Panc1 (cell line): ENCODE results near the gene FOXJ2. TPM values are rescaled to one million over a fixed set of nuclear protein-coding genes. Genes with fewer than 3 reads are reported as not detected.

Experiments
- ATAC-seq: fragments of 200-7000 bp; cut with Tn5 transposase; 2 replicates; pipeline ENCODE4 v1.9.1; 2020; ENCODE audit warnings: mild to moderate bottlenecking, moderate library complexity
- BruUV-seq: library from RNA; stranded (reverse); fragments of 400-500 nt; replicated peaks from 2 replicates; lab custom pipeline; 2021; lab: Mats Ljungman, UMichigan
- CTCF ChIA-PET: fragments of 300-600 bp; sonication (Branson Sonifier 250); formaldehyde crosslinking; loops from one replicate; lab custom pipeline; 2022; ENCODE audit warnings: antibody characterized with exemption; lab: Charles Lee
- POLR2A ChIA-PET: fragments of 300-600 bp; sonication (Branson Sonifier 250); formaldehyde crosslinking; loops from one replicate; lab custom pipeline; 2022; ENCODE audit warnings: antibody characterized with exemption; lab: Charles Lee
- DNase-seq: peaks from one replicate; pipeline ENCODE4 v3.0.0-alpha.2; 2010; ENCODE audit warnings: low read depth, low spot score
- H3K27ac ChIP-seq: 2 replicates; pipeline ENCODE4 v1.5.1; 2011; ENCODE audit warnings: mild to moderate bottlenecking, low read length, inconsistent platforms
- H3K27me3 ChIP-seq: fragments of 200-500 bp; sonication (Bioruptor generic); 2 replicates; pipeline ENCODE4 v1.6.0; 2014; ENCODE audit warnings: low read length, inconsistent platforms; ENCODE audit not compliant: control insufficient read depth, insufficient read depth
- H3K36me3 ChIP-seq: fragments of 200-500 bp; sonication (Bioruptor generic); 2 replicates; pipeline ENCODE4 v1.5.1; 2014; ENCODE audit warnings: inconsistent platforms, mild to moderate bottlenecking, low read length, moderate library complexity; ENCODE audit not compliant: control insufficient read depth, insufficient read depth
- H3K4me1 ChIP-seq: 2 replicates; pipeline ENCODE4 v1.5.1; 2011; ENCODE audit warnings: inconsistent platforms, mild to moderate bottlenecking, low read length, moderate library complexity; ENCODE audit not compliant: control insufficient read depth, insufficient read depth
- H3K4me3 ChIP-seq, 2 experiments: 2 replicates each; pipeline ENCODE4 v1.5.1; 2011 to 2012; ENCODE audit warnings: low read depth in 2 of 2, low read length in 2 of 2, mild to moderate bottlenecking in 2 of 2, inconsistent platforms in 1 of 2, moderate library complexity in 1 of 2
- H3K9me3 ChIP-seq: fragments of 200-500 bp; sonication (Bioruptor generic); 2 replicates; pipeline ENCODE4 v1.5.1; 2014; ENCODE audit warnings: low read depth, mild to moderate bottlenecking, inconsistent platforms, low read length, moderate library complexity; ENCODE audit not compliant: control insufficient read depth, insufficient read depth
- CTCF ChIP-seq: fragments of 450-650 bp; IDR thresholded peaks from 2 replicates; pipeline ENCODE4 v1.5.1; 2017; ENCODE audit warnings: mild to moderate bottlenecking
- POLR2AphosphoS5 ChIP-seq: IDR thresholded peaks from 2 replicates; pipeline ENCODE4 v1.6.1; 2012; ENCODE audit warnings: mild to moderate bottlenecking, low read depth, low read length, moderate library complexity
- REST ChIP-seq, 2 experiments: IDR thresholded peaks; 2 replicates each; pipeline ENCODE4 v1.6.1; 2011 to 2012; ENCODE audit warnings: low read depth in 2 of 2, control low read depth in 1 of 2, low read length in 1 of 2, mild to moderate bottlenecking in 1 of 2, moderate library complexity in 1 of 2; ENCODE audit not compliant: insufficient read depth in 1 of 2
- SIN3A ChIP-seq: IDR thresholded peaks from 2 replicates; pipeline ENCODE4 v1.6.1; 2012; ENCODE audit warnings: low read depth, mild to moderate bottlenecking, low read length, moderate library complexity, borderline replicate concordance; ENCODE audit not compliant: insufficient read depth
- TCF7L2 ChIP-seq: IDR thresholded peaks from 2 replicates; pipeline ENCODE4 v1.6.1; 2011; ENCODE audit warnings: mild to moderate bottlenecking, low read depth, low read length, inconsistent platforms
- in situ Hi-C: cut with HindIII; loops from 2 replicates; pipeline ENCODE4 v1.10.0; 2016; ENCODE audit warnings: low sequenced_read_pairs, low pct_unique_long_range_greater_than_20kb
- intact Hi-C: fragments of 100-400 bp; cut with micrococcal nuclease; formaldehyde crosslinking; loops from one replicate; pipeline ENCODE4 v1.10.0; 2022; ENCODE audit not compliant: unreplicated experiment
- total RNA-seq: library from RNA; stranded (reverse); gene quantifications from one replicate; pipeline ENCODE4 v1.2.1, GENCODE V29; 2021; ENCODE audit not compliant: unreplicated experiment

The FOXJ2 gene
- total RNA-seq, 1 experiment from 2014 or later, result 10.9 TPM

GRCh38 chr12:8057839-8058238 is 25.3 kb downstream of the FOXJ2 start:
- in situ Hi-C loops (no loop called here), intact Hi-C loops (no loop called here)
- POLR2A ChIA-PET, result no interaction called here
- no peak for TF ChIP-seq SIN3A
- no peak for TF ChIP-seq REST (IDR thresholded peaks at IDR 0.05; ENCODE audit: insufficient read depth in 1 of 2, low read depth in 2 of 2, low read length in 1 of 2)
- no peak for TF ChIP-seq CTCF
- no peak for TF ChIP-seq POLR2AphosphoS5
- no peak for TF ChIP-seq TCF7L2
- no TSS peak for BruUV-seq
- CTCF ChIA-PET, result no interaction called here
- no peaks in the 10 kb centered on the region for H3K36me3 ChIP-seq
- ATAC-seq, result no peak
- H3K27me3 ChIP-seq, result no peaks in the 10 kb centered on the region
- DNase-seq, result no peak
- no peak overlapping the region for H3K4me3 ChIP-seq
- no peak overlapping the region for H3K27ac ChIP-seq
- H3K4me1 ChIP-seq, result no peaks in the 10 kb centered on the region
- no peaks in the 10 kb centered on the region for H3K9me3 ChIP-seq

GRCh38 chr12:8058506-8058905 is 26.0 kb downstream of the FOXJ2 start:
- CTCF ChIA-PET, result no interaction called here
- no peak for DNase-seq
- no peak for ATAC-seq
- Histone ChIP-seq H3K4me1 (no peaks in the 10 kb centered on the region), H3K4me3 (no peak overlapping the region), H3K27me3 (no peaks in the 10 kb centered on the region), H3K27ac (no peak overlapping the region), H3K9me3 (no peaks in the 10 kb centered on the region), H3K36me3 (no peaks in the 10 kb centered on the region)
- in situ Hi-C loops (no loop called here), intact Hi-C loops (no loop called here)
- no TSS peak for BruUV-seq
- TF ChIP-seq CTCF (no peak), TCF7L2 (no peak), POLR2AphosphoS5 (no peak), SIN3A (no peak), REST (IDR thresholded peaks at IDR 0.05; ENCODE audit: insufficient read depth in 1 of 2, low read depth in 2 of 2, low read length in 1 of 2) (no peak)
- POLR2A ChIA-PET, result no interaction called here
